NCI-H345 treated with DMSO at 0.1 percent for 48 hours (cell line): ENCODE measurements around the gene MTA3.

Experiments used
- DNase-seq: peaks from one replicate; lab custom pipeline; 2025; ENCODE audit not compliant: unreplicated experiment; lab: John Stamatoyannopoulos, UW

MTA3 gene

DNA sequence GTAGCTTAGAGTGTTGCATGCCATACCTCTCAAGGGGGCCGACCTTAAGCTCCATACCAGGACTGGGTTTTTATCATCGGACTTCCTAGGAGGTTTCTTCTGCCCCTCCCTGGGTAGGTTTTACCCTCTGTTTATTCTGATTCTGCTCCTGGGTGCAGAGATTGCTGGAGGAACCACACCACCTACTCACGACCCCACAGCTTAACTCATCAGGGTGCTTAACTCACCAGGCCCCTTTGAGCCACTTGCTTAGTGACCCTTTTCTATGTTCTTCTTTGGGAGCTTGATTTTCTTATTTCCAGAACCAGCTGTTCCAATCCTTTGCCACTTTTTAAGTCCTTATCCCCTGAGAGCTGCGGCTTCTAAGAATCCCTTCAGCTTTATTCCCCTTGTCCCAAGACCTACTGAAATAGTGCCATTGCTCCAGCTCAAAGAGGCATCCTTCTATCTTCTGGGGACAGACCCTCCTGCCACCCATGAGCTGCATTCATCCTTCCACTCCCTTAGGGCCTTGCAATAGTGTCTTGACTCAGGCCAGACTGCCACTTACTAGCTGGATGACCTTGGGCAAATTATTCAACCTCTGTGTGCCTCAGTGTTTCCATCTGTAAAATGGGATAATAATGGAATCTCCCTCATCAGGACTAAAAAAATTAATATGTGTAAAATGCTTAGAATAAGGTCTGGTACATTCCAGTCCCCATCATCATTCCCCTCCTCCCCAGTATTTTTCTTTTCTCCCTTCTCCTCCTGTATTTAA, 189.7 kb downstream of the MTA3 start:
- no peak for DNase-seq

DNA sequence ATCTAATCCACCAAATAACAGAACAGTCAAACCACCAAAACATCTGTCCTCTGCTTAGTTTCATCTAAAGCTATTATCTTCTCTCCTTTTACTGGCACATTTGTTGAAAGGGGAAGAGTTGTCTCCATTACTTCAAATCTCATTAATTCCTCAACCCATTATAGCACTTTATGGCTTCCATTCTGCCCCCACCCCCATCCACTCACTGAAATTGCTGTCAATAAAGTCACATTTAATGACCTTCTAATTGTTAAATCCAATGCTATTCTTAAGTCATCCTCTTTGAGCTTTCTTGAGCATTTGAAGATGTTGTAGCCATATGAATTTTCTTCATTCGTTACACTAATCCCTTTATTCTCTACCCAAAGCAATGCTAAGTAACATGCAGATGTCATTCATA, 190.3 kb downstream of the MTA3 start:
- DNase-seq, result no peak

DNA sequence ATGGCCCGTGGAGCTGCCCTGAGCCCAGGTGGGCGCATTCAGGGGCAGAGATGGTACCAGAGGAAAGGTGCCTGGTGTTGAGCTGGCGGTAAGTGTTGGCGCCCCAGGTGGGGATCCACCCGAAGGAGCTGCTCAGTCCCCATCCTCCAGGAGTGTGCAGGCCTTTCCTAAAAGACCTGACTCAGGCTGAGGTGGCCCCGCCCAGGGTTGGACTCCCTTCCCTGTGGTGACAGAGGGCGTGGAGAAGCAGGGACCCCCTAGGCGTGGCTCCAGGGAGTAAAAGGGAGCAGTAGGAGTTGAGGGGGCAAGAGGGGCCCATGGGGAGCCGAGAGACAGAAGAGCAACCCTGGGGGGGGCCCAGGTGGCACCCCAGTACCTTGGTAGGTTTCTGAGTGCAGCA, 193.1 kb downstream of the MTA3 start:
- no peak for DNase-seq

DNA sequence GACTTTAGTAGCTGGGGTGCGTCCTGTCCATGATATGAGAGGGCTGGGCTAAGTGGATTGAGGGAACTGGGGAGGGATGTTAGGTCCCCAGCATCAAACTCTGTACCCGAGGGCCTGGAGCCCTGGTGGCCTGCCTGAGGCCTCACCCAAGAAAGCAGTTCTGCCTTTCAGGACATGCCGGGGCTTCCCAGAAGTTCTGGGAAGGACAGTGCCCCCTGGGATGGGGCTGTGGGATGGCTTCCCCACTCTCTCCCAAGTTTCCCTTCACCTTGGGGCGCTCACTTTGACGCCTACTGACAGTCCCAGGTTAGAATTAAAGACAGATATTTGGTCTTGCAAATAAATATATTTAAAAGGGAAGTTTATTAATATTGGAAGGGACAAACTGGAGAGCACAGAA, 193.7 kb downstream of the MTA3 start:
- no peak for DNase-seq

DNA sequence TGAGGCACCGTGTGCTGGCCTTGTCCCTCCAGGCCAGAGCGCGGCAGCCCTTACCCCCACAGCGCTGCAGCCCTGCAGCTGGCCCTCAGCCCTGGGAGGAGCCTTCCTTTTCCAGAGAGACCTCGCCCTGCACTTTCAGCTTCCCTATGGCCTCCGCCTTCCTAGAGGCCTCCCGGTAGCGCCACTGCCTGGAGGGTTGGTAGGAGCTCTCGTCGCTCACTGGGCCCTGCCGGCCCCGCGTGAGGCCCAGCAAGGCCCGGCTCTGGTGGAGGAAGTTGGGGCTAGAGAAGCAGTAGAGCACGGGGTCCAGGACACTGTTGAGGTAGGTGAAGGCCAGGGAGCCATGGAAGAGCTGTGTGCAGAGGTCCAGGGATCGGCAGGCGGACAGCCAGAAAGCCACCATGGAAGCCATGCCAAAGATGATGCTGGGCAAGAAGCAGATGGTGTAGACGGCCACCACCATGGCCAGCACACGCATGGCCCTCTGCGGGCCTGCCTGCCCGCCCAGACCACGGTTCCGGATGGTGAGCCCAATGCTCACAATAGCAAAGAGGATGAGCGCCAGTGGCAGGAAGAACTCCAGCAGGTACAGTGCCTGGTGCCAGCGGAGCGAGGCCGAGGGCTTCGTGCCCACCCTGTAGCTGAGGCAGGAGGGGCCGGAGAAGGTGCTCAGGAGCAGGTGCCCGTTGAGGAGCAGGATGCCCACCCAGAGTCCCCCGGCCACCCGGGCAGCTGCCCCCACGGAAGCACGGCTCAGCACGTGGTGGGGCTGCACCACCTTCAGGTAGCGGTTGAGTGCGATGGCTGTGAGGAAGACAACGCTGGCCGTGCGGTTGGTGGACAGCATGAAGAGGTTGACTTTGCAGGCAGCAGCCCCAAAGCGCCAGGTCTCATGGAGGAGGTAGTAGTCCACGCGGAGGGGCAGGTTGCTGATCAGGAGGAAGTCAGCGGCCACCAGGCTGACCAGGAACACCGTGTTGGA, 194.7 kb downstream of the MTA3 start:
- no peak for DNase-seq

DNA sequence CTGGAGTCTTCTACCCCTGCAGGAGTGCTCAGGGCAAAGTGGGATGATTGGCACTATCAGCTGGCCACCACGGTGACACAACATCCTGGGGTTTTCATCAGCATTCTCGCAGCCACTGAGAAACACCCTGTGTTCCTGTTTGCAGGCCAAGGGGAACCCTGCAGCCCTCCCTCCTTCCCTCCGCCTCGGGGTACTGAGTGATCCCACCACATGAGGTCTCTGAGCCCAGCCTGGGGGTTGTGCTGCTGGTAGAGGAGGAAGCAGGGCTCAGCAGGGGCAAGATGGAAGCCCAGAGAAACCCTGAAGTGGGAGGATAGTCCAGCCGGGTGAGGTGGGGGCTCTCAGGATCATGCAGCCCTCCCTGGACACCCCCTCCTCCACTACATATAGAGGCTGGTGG, 195.7 kb downstream of the MTA3 start, which contains the start of gene OXER1:
TSS of gene OXER1 (minus strand) at position 40 of the 400 bp plus-strand sequence. CDS start 73 bp downstream, outside the sequence.
- DNase-seq, result no peak

DNA sequence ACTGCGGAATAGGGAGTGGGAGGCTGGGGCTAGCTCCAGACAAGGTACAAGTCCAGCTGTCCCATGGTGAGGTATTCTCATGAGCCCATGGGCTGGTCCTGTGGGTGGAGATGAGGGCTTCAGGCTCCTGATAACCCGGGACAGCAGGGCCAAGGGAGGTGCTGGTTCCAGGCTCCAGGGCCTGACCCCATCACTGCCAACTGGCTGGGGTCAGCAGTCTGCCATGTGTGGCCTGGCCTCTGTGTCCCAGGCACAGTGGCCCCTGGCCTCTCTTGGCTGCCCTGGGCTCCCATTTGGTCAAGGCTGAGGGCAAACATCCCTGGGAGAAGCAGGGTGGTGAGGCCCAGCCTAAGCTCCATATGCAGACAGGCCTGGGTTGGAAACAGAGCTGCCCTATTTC, 196.5 kb downstream of the MTA3 start:
- DNase-seq, result no peak

DNA sequence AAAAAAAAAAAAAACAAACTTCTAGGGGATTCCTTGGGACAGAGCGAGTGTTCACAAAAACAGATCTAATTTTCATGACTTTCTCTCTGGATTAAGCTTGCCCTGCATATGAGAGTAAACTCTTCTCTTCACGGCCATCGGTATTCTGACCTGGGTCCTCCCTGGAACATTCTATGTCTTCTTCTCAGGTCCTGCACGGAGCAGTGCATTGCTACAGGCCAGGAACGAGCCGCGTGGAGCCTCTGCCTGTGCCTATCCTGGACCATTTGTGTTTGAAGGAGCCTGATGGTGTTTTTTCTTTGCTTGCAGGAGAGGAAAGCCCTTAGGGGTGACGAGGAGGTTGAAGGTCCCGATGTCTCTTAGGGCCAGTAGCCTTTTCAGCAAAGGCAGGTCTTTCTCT, 197.3 kb downstream of the MTA3 start:
- DNase-seq, result no peak

DNA sequence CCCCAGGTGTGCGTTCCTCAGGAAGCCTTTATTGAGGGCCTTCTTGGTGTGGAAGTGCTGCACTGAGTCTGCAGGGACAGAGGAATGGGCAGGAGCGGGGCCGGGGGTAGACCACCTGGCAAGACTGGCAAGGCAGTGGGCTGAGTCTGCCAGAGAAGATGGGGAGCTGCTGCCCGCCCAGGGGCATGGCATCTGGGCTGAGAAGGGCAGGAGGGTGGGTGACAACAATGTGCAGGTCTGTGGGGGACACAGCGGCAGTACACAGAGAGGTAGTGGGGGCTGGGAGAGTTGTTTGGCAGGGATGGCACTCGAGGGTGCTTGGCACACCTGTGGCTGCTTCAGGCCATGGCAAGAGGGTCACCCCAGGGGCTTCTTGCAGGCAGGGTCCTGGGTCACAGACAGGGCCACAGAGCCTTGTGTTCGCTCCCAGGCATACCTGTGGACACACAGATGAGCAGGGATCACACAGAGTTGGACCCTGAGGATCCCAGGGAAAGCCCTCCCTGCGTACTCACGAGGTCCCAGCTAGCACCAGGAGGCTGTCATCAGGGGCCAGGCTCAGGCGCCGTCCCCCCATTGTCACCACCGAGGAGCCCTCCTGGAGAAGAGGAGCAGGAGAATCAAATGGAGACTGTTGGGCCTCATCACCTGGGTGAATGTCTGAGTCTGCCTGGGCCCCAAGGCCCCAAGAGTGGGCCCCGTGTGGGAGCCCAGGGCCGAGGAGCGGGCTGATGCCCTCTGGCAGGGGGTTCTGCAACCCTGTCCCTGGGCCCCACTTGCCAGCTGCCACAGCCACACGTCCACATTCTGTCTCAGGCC, 198.9 kb downstream of the MTA3 start:
- no peak for DNase-seq

DNA sequence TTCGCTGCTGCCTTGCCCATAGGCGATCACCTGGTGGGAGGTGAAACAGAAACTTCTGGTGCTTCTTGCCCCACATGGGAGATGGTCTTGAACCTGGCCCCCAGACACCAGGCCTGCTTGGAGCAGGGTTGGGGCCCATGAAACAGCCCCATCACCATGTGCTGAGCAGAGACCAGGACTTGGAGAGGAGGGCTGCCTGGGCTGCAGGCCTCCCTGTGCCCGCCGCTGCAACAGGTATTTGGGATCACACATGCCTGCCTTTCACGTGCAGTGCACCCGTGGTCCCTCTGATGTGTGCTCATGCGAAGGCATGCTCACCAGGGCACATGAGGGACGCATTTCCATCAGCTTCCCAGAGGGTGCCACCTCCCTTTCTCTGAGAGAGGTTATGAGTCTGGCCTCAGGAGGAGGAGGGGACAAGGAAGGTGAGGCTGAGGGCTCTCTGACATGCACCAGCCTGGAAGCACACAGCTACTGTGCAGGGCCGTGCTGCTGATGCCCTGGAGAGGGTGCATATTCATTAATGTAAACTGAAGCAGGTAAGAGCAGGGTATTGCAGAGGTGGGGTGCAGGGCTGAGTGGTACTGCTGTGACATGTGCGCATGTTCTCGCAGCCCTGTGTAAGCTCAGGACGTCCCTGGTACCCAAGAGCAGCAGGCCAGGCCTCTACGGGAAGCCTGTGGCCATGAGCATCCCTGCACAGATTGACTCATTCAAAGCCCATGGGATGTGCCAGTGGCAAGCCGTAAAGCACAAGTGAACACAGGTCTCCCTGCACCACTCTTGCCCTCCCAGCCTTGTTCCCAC, 199.7 kb downstream of the MTA3 start:
- DNase-seq, result no peak

DNA sequence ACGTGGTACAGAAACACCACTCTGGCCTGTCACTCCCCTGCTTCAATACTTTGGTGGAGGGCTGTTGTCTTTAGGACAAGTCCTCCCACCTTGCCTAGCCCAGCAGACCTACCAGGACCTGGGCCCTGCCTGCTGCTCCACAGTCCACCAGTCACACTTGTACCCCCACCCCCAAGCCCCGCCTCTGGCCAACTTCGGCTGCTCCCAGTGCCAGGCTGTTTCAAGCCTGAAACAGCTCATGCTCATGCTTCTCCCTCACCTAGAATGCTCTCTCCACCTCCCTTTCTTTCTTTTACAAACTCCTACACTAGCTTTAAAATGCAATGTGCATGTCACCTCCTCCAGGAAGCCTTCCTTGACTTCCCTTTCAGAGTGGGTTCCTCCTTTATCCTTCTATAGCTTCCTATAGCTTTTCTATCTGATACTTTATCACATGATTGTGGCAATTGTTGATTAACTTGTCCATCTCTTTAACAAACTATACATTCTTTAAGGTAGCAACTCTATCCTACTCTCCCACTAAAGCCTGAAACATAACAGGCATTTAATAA, 200.3 kb downstream of the MTA3 start:
- DNase-seq, result no peak

DNA sequence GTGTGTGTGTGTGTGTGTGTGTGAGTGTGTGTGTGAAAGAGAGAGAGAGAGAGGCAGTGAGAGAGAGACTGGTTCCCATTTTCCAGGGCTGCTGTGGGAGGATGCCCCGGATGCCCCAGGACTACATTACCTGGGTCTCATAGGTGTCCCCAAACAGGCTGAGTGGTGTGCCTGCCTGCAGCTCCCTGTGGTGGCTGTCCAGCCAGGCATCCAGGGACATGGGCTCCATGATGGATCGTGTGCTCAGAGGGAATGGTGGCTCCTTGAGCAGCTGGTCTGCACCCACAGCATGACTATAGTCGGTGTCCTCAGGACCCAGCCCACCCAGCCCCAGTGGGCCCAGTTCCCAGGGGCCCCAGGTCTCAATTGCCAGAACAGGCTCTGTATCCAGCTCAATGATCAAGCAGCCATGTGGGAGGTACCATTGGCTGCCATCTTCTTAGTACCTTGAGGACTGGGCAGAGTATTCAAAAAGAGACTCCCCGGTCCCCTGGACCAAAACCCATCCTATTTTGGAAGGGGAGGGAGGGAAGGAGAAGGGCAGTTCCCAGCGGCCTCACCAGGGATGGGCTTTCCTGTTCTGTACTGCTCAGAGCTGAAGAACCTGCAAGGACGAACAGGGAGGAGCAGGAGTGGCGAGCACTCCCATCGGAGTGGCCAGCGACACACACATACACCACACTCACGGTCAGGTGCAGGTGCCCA, 201.3 kb downstream of the MTA3 start:
- DNase-seq, result no peak

DNA sequence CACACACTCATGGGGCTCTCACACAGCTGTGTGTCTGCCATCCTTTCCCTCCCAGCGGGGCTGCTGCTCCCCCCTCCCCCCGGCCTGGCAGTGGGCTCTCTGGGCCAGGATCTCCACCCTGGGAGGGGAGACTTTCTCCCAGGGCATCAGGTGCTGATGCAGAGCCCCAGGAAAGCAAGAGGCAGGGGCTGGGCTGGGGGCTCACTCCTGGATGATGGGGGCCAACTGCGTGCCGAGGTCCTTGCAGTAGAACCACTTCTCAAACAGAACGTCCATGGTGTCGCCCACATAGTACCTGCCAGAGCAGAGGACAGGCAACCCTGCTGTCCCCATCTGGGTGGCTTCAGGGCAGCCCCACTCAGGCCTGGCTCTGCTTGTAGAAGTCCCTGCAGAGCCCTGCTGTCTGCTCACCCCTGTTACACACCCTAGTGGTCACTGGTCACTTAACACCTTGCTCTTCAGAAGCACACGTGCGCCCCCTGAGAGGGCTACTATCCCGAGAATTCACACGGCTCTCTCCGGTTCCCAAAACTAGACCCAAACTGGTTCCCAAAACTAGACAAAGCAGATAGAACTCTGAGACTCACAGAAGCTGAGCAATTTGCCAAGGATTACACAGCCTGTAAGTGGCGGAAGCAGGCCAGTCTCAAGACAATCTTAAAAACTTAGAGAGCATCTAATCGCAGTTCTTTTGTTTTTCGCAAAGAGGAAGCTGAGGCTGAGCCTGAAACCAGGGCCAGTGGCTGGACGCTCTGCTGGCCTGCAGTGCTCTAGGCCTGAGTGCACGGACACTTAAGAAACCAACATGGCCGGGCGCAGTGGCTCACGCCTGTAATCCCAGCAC, 202.1 kb downstream of the MTA3 start:
- DNase-seq, result no peak

DNA sequence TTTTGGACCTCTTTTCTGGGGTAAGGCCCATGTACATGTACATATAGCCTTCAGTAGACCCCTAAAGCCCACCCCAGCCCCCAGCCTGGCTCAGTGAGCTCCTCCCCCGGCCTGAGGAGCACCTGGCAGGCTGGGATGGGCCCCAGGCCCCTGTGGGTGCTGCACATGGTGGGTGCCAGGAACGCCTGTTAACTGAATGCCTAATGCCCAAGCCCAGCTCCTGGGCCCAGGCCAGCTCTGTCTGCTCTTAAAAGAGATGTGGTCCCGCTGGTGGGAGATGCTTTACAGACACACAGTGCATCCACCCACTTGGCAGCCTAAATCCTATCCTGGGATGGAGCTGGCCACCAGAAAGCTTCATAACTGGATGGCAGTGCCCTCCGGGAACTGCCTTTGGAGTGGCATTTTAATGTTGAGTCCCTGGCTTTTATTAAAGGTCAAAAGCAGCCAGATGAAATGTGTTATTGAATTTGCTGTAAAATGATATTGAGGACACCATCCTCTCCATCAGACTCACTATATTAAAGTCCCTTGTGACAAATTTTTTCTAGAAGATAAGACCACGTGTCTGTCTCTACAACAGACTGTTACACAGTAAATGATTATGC, 203.2 kb downstream of the MTA3 start:
- DNase-seq, result no peak

DNA sequence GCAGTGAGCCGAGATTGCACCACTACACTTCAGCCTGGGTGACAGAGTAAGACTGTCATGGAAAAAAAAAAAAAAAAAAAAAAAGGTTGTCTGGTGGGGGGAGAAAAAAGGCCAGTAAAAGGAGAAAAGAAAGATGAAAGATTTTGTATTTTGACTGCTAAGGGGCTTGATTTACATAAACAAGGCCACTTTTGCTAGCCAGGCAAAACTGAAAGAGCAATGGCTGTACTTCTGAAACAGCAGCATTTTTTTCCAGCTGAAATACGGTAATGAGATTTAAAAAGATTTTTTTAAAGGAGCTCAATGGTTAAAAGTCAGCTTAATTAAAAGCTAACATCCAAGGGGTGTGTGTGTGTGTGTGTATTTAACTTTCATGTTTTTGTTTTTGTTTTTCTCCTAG, 206.8 kb downstream of the MTA3 start:
- DNase-seq, result no peak

DNA sequence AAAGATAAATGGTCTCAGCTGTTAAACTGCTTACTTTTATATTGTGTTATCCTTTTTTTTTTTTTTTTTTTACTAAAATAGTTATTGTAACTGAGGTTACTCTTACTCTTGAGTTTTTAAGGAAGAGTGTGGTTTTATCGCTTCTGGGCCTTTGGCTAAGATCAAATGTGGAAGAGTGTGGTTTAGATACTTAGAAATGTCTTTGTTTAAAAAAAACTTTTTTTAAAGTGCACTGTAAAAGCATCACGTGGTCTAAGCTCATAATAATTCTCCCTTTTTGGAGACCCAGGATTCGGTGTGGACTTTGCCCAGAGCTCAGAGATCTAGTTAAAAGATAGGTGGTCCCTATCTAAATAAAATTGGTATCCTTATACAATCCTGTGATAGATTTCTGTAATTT, 207.4 kb downstream of the MTA3 start:
- no peak for DNase-seq

DNA sequence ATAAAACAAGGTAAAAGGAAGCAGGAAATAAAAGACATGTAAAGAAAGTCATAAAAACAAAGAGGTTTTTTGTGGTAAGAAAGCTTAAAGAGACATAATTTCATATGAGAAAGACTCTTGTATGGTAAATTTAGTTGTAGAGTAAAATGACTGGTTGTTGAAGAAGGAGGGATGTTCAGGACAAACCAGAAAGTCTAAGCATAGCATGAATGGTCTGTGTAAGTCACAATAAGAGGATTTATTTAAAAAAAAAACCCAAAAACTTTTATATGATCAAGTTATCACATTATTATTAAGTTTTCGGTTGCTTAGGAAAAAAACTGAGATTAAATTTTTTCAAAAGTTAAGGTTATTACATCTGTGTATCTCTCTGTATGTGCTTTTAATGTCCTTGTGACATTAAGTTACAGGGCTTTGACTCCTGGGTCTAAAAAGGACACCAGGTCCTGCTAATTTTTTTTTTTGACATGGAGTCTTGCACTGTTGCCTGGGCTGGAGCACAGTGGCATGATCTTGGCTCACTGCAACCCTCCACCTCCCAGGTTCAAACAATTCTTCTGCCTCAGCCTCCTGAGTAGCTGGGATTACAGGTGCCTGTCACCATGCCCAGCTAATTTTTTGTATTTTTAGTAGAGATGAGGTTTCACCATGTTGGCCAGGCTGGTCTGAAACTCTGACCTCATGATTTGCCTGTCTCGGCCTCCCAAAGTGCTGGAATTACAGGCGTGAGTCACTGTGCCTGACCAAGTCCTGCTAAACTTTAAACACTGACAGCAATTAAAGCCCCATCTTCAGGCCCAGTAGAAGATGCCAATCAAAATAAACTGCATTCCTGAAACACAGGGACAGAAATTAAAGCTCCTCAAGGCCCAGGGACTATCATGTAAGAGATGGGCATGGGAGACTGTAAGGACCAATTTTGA, 209.7 kb downstream of the MTA3 start:
- no peak for DNase-seq
